Motor neuron (in vitro differentiated cells): Measurements from ENCODE around the gene RBMXL2. TPM values are rescaled to one million over a fixed set of nuclear protein-coding genes. Genes with fewer than 3 reads are reported as not detected.

Source experiments
- ATAC-seq, 8 experiments: fragments of 200-7000 bp; cut with Tn5 transposase; replicated peaks in 6 of 8; 2 replicates each; pipeline ENCODE4 v1.8.0; 2021; ENCODE audit warnings: mild to moderate bottlenecking in 8 of 8, moderate library complexity in 8 of 8
- H3K27ac ChIP-seq, 2 donors: fragments of 250-450 bp; sonication (Bioruptor Pico); 2 replicates each; pipeline ENCODE4 v1.9.0; 2021; ENCODE audit warnings: antibody characterized with exemption in 2 of 2, mild to moderate bottlenecking in 2 of 2, moderate library complexity in 1 of 2
- H3K4me1 ChIP-seq, 2 donors: fragments of 250-450 bp; sonication (Bioruptor Pico); replicated peaks in 1 of 2; 2 replicates each; pipeline ENCODE4 v1.6.1; 2021; ENCODE audit warnings: antibody characterized with exemption in 2 of 2, mild to moderate bottlenecking in 2 of 2, moderate library complexity in 1 of 2
- H3K4me3 ChIP-seq, 5 donors: fragments of 250-450 bp; sonication (Bioruptor Pico); 2 replicates each; pipeline ENCODE4 v1.9.0; 2021; ENCODE audit warnings: antibody characterized with exemption in 5 of 5, mild to moderate bottlenecking in 5 of 5, moderate library complexity in 4 of 5
- whole genome bisulfite sequencing, 10 experiments: fragments of 450-650 bp; shearing (Covaris generic); methylation state at CpG; one replicate each; pipeline ENCODE4 v1.0.0; 2022; 5-methylcytosine and 5-hydroxymethylcytosine counted together
- in situ Hi-C, 9 experiments: fragments of 400-800 bp; cut with MboI; loops; one replicate each; pipeline ENCODE4 v1.15.0; 2021; ENCODE audit warnings: low sequenced_read_pairs in 9 of 9, low pct_unique_long_range_greater_than_20kb in 2 of 9; ENCODE audit not compliant: unreplicated experiment in 9 of 9
- total RNA-seq, 8 experiments: library from RNA; unstranded; fragments of 300-600 nt; gene quantifications; 2 replicates each; pipeline versions ENCODE4 v1.2.3 to v1.2.4, GENCODE V29; 2022

Gene RBMXL2
- total RNA-seq: under 1 TPM in 3 of 8 experiments, not detected in 5; 0.05 to 0.38 (median 0.18) TPM

DNA sequence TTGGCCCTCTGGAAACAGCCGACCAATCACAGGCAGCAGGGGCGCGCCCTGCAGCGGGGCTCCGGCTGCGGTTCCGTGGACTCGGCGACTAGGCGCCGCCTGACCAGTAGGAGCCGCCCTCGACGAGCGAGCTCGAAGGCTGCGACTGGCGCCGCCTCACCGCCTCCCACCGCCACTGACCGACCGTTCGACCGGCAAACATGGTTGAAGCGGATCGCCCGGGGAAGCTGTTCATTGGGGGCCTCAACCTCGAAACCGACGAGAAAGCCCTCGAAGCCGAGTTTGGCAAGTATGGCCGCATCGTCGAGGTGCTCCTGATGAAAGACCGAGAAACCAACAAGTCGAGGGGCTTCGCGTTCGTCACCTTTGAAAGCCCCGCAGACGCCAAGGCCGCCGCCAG, at the start of gene RBMXL2:
RBMXL2 (plus strand) TSS at position 78 of the 400 bp plus-strand sequence; CDS start at position 201, 123 bp downstream.
- 50 to 100% (median 93%) methylated on average over 1 to 9 of the region's 45 CpGs; no CpG with 5 or more reads in 4 of the 10 experiments for WGBS, 10 experiments
- ATAC-seq: no peak
- Histone ChIP-seq H3K4me3 (no peak within 1 kb of the TSS), H3K27ac (no peak within 1 kb of the TSS), H3K4me1 (no peaks in the 10 kb centered on the region)
- in situ Hi-C loops: loop anchor here in 3 of 9 experiments (25.0 kb wide), 2 partner anchors 598 to 898 kb away; partner anchors contain the start of gene EIF3F (in 1 of the 3)

DNA sequence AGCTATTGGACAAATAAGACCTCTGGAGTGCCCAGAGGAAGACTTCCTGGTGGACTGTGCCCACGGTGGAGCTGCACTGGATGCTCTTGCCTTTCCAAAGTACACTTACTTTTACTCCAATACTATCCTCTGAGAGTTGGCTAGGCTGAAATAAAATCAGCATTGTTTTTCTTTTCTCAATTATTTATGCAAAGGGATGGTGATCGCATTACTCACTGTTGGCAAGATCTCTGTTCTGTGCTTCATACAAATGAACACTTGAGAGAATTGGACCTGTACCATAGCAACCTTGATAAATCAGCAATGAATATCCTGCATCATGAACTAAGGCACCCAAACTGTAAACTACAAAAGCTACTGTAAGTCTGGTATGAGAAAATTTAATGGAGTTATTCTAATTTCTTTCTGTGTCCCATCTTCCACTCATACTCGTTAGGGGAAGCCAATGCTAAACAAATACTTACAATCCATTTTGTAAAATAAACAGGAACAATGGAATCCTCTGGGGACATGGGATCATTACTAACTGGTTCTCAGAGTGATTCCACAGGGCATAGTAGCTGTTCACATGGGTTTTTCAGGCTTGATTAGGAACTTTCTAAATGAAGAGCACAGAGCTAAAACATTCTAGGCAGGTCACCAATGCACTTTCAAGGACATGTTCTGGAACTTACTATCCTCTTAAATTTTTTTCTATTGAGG, 42.2 kb upstream of the RBMXL2 start:
- in situ Hi-C loops: no loop called here
- no peak overlapping the region for H3K27ac ChIP-seq
- no peak overlapping the region for H3K4me3 ChIP-seq
- peak in 2 of 8 experiments; percentile 94 to 98 for ATAC-seq
- WGBS, 10 experiments: 0 to 90% (median 65%) methylated on average over 1 to 3 of the region's 3 CpGs; no CpG with 5 or more reads in 1 of the 10 experiments
- H3K4me1 ChIP-seq: no peaks in the 10 kb centered on the region

DNA sequence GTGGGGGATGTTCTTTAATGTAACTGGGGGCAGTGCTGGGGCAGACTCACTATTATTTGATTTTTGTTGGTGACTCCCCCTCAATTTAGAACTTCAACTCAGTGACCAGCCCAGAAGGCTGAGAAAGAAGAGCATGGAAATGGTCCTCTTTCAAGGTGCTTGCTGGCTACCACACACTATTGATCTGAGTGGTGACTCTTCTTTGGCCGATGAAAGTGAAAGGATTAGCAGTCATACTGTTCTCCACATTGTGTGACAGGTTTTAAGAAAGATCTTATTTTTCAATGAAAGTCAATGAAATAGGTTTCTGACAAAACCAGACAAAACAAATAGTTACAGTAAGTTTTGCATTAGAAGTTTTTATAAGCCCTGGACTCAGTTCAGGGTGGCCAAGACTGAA, 38.6 kb upstream of the RBMXL2 start:
- WGBS, 10 experiments: 40 to 100% (median 92%) methylated on average over 1 of the region's 1 CpG; no CpG with 5 or more reads in 5 of the 10 experiments
- no peak overlapping the region for H3K27ac ChIP-seq
- ATAC-seq: no peak

GRCh38 chr11:7056828-7057513, 31.8 kb upstream of the RBMXL2 start:
- no peak overlapping the region for H3K27ac ChIP-seq
- peak in 1 of 8 experiments; percentile 21 for ATAC-seq

More for the DNA sequence above, 38.6 kb upstream of the RBMXL2 start:
- Histone ChIP-seq H3K4me1 (no peaks in the 10 kb centered on the region), H3K4me3 (no peak overlapping the region)
- in situ Hi-C loops: no loop called here

DNA sequence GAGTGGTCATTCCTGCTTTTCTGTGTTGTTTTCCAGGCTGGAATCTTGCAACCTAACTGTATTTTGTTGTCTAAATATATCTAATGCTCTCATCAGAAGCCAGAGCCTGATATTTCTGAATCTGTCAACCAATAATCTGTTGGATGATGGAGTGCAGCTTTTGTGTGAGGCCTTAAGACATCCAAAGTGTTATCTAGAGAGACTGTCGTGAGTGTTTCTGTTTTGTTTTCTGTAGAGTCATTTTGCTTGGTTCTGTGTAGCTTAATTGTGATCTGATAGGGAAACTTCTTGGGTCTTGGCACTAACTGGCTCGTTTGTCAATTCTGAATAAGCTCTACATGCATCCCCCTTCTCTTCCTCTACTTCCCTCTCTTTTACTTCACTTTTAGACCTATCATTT, 31.2 kb upstream of the RBMXL2 start:
- no peak overlapping the region for H3K4me3 ChIP-seq
- WGBS, 10 experiments: 7 to 83% (median 47%) methylated on average over 1 to 2 of the region's 2 CpGs
- in situ Hi-C loops: no loop called here
- H3K4me1 ChIP-seq: peaks cover 0 to 1% of the 10 kb centered on the region in 2 donors
- ATAC-seq: no peak
- no peak overlapping the region for H3K27ac ChIP-seq

More at GRCh38 chr11:7056828-7057513, 31.8 kb upstream of the RBMXL2 start:
- WGBS, 10 experiments: 36 to 95% (median 86%) methylated on average over 4 to 6 of the region's 6 CpGs
- H3K4me3 ChIP-seq: no peak overlapping the region
- in situ Hi-C loops: no loop called here
- H3K4me1 ChIP-seq: no peaks in the 10 kb centered on the region

GRCh38 chr11:7060868-7061267, 27.9 kb upstream of the RBMXL2 start:
- H3K27ac ChIP-seq: no peak overlapping the region
- no peak overlapping the region for H3K4me3 ChIP-seq
- ATAC-seq: peak in 2 of 8 experiments; percentile 81 to 95
- peaks cover 0 to 13% of the 10 kb centered on the region in 2 donors for H3K4me1 ChIP-seq
- WGBS, 10 experiments: 0 to 100% (median 73%) methylated on average over 1 of the region's 1 CpG; no CpG with 5 or more reads in 2 of the 10 experiments
- in situ Hi-C loops: no loop called here

DNA sequence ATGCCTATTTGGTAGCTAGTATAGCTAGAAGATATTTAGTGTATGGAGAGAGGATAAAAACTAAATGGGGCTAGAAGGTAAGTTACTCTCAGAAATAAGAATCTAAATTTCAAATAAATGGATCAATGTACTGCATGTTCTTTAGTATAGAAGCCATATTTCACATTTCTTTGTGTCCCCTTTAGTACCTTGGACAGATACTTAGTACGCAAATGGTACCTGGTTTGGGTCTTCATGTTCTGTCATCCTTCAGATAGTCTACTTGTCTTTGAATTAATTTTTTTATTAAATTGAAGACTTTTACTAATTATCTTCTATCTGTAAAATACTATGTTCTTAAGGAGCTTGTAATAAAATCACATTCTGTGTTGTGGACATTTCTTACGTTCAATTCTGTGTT, 26.3 kb upstream of the RBMXL2 start:
- Histone ChIP-seq H3K4me3 (no peak overlapping the region), H3K4me1 (peaks cover 0 to 13% of the 10 kb centered on the region in 2 donors), H3K27ac (no peak overlapping the region)
- WGBS, 10 experiments: 46 to 100% (median 90%) methylated on average over 1 to 2 of the region's 2 CpGs
- in situ Hi-C loops: no loop called here
- ATAC-seq: no peak

DNA sequence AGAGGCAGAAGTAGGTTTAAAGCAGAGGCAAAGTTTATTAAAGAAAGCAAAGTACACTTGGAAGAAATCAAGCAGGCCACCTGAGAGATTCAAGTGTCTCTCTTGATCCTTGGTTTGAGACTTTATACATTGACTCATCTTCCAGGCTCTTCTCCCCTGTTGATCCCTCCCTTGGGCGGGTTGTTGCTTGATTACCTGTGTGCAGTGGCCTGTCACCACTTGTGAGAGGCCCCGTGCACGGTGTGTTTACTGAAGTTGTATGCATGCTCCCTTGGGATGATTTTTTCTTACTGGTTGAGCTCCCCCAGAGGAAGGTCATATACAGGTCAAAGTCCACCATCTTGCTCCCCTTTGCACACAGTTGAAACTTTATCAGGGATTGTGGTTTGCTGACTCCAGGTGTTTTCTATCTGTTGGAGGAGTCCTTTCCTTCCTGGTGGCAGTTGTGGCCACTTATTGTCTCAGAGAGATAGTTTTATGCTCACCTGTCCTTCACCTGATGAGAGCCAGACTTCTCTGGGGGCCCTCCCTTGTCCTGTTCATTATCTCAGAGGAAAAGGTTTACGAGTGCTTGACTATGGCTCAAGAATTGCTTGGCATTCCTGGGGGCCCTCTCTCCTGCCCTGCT, 16.3 kb upstream of the RBMXL2 start:
- 0 to 100% (median 95%) methylated on average over 1 to 4 of the region's 4 CpGs; no CpG with 5 or more reads in 4 of the 10 experiments for WGBS, 10 experiments
- no peak for ATAC-seq
- Histone ChIP-seq H3K4me1 (peaks cover 0 to 8% of the 10 kb centered on the region in 2 donors), H3K4me3 (no peak overlapping the region), H3K27ac (no peak overlapping the region)
- in situ Hi-C loops: no loop called here

DNA sequence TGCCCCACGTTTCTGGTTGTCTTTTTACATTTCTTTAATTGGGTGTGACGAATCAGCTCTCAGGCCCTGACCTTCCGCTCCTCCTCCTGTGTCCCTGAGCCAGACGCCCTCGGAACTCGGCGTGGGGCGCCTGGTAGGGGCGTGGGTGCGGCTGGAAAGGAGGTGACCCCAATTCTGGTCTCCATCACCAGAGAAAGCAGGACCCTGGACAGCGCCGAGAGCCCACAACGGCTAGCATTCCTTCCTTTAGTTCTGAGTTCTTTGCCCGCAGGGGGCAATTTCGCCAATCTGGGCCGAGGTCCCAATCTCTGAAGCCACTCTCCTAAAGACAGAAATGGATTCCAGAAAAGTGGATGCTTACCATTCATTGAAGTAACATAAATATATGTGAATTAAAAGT, 11.7 kb upstream of the RBMXL2 start:
- ATAC-seq: no peak

DNA sequence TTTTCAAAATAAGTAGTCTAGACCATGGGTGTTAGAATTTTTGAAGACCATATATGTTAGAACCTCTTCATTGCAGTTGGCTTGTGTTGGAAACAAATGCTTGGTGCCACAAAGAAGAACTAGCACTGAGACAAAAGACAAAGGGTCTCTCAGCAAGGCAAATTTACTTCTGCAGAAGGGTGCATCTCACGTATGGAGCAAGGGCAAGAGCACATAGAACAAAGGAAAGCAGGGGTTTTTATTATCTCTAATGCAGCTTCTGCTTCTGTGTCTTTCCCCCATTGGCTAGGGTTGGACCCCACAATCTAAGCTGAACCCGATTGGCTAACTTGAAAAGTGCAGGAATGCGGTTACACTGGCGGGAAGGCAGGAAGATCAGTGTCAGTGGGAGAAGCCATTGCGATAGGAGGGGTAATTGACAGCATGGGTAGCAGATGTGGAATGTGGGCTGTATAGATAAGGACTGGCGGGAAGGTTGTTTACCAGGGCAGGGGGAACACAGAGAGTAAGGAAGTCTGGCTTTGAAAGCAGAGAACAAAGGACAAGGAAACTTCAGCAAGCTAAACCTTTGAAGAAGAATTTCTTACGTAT, 9.2 kb upstream of the RBMXL2 start:
- no peak overlapping the region for H3K4me3 ChIP-seq
- H3K4me1 ChIP-seq: no peaks in the 10 kb centered on the region
- WGBS, 10 experiments: 4 to 92% (median 79%) methylated on average over 2 to 7 of the region's 7 CpGs; no CpG with 5 or more reads in 3 of the 10 experiments
- in situ Hi-C loops: loop anchor here in 3 of 9 experiments (25.0 kb wide), 2 partner anchors 608 to 908 kb away; partner anchors contain the start of gene EIF3F (in 1 of the 3)
- no peak for ATAC-seq
- no peak overlapping the region for H3K27ac ChIP-seq

More for the DNA sequence above, 11.7 kb upstream of the RBMXL2 start:
- Histone ChIP-seq H3K4me3 (no peak overlapping the region), H3K4me1 (peaks cover 0 to 8% of the 10 kb centered on the region in 2 donors), H3K27ac (no peak overlapping the region)
- in situ Hi-C loops: loop anchor here in 3 of 9 experiments (25.0 kb wide), 2 partner anchors 610 to 910 kb away; partner anchors contain the start of gene EIF3F (in 1 of the 3)
- WGBS, 10 experiments: 43 to 87% (median 71%) methylated on average over 2 to 14 of the region's 16 CpGs; no CpG with 5 or more reads in 4 of the 10 experiments

DNA sequence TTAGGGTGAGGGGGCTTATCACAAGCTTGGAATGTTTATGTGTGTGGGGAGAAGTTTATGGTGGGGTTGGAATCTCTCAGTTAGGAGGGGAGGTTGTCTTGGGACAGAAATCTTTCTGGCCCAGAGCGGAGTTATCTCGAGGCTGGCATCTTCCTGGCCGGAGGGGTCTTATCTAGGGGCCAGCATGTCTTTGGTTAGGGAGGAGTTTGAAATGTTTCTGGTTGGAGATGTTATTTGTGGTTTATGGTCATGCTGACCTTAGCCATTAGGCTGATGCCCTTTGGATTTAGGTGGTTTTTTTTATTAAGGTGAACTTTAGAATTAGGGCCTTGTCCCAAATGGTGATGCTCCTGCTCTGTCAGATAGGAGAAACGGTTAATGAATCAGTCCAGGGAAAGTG, 7.9 kb upstream of the RBMXL2 start:
- ATAC-seq: no peak
- in situ Hi-C loops: loop anchor here in 3 of 9 experiments (25.0 kb wide), 2 partner anchors 606 to 906 kb away; partner anchors contain the start of gene EIF3F (in 1 of the 3)
- Histone ChIP-seq H3K4me3 (no peak overlapping the region), H3K27ac (no peak overlapping the region), H3K4me1 (no peaks in the 10 kb centered on the region)
- WGBS, 10 experiments: 22 to 96% (median 67%) methylated on average over 1 to 4 of the region's 4 CpGs; no CpG with 5 or more reads in 3 of the 10 experiments

DNA sequence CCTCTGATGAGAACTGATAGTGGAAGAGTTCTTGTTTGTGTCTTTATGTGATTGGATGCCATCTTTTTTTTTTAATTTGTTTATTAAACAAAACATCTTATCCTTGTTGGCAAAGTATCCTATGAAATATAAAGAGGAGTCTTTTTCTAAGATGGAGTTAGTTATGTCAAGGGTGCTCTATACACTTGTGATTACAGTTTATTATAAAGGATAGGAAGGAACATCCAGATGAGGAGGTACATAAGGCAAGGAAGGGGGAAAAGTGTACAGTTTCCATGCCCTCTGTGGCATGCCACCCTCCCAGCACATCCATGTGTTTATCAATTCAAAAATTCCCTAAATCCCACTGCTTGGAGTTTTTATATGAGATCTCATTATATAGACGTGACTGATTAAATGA, 7.4 kb upstream of the RBMXL2 start:
- WGBS, 10 experiments: 17 to 100% (median 17%) methylated on average over 1 of the region's 1 CpG; no CpG with 5 or more reads in 5 of the 10 experiments
- no peak for ATAC-seq
- no peak overlapping the region for H3K4me3 ChIP-seq
- no peak overlapping the region for H3K27ac ChIP-seq
- in situ Hi-C loops: loop anchor here in 3 of 9 experiments (25.0 kb wide), 2 partner anchors 606 to 906 kb away; partner anchors contain the start of gene EIF3F (in 1 of the 3)
- H3K4me1 ChIP-seq: no peaks in the 10 kb centered on the region
